Measurements from ENCODE around the gene ZNF320.
"Not testable (repeated sequence)": the region's sequence is repeated elsewhere in the genome, so short reads cannot be mapped to it uniquely, and the experiment has no call there.

The ZNF320 gene

GRCh38 chr19:52897138-52897935 lies at the start of gene ZNF320:
Gene ZNF320 (minus strand): TSS chr19:52897635. CDS start chr19:52890255, 7,380 bp downstream.
- DNase-seq (ENCODE audit: low read depth, low spot score) = peak; percentile 96

- DNase-seq (ENCODE audit: low read depth, low spot score) = peak; percentile 17
Measured at GRCh38 chr19:52946322-52947310, 49.2 kb upstream of the ZNF320 start.

- no peak for DNase-seq (ENCODE audit: low read depth, low spot score)
Measured at GRCh38 chr19:52945652-52946321, 48.4 kb upstream of the ZNF320 start.

- not testable (repeated sequence) for DNase-seq (ENCODE audit: low read depth, low spot score)
Measured at GRCh38 chr19:52944703-52945493, 47.5 kb upstream of the ZNF320 start.

- DNase-seq (ENCODE audit: low read depth, low spot score) = no peak
Measured at GRCh38 chr19:52943884-52944643, 46.6 kb upstream of the ZNF320 start.

- no peak for DNase-seq (ENCODE audit: low read depth, low spot score)
Measured at GRCh38 chr19:52943134-52943883, 45.9 kb upstream of the ZNF320 start.

- DNase-seq (ENCODE audit: low read depth, low spot score) = peak; percentile 92
Measured at GRCh38 chr19:52942386-52943133, 45.1 kb upstream of the ZNF320 start.

GRCh38 chr19:52941941-52942385 lies 44.5 kb upstream of the ZNF320 start:
- peak; percentile 48 for DNase-seq (ENCODE audit: low read depth, low spot score)

- DNase-seq (ENCODE audit: low read depth, low spot score) = not testable (repeated sequence)
Measured at GRCh38 chr19:52941523-52941922, 44.1 kb upstream of the ZNF320 start.

- DNase-seq (ENCODE audit: low read depth, low spot score) = not testable (repeated sequence)
Measured at GRCh38 chr19:52940905-52941304, 43.5 kb upstream of the ZNF320 start.

GRCh38 chr19:52938761-52939160 lies 41.3 kb upstream of the ZNF320 start:
- no peak for DNase-seq (ENCODE audit: low read depth, low spot score)

GRCh38 chr19:52936954-52937325 lies 39.5 kb upstream of the ZNF320 start:
- DNase-seq (ENCODE audit: low read depth, low spot score) = no peak

- DNase-seq (ENCODE audit: low read depth, low spot score) = no peak
Measured at GRCh38 chr19:52936151-52936953, 38.9 kb upstream of the ZNF320 start.

GRCh38 chr19:52935434-52935833 lies 38.0 kb upstream of the ZNF320 start:
- peak; percentile 90 for DNase-seq (ENCODE audit: low read depth, low spot score)

GRCh38 chr19:52924641-52925040 lies 27.2 kb upstream of the ZNF320 start:
- DNase-seq (ENCODE audit: low read depth, low spot score) = not testable (repeated sequence)

- no peak for DNase-seq (ENCODE audit: low read depth, low spot score)
Measured at GRCh38 chr19:52923778-52924593, 26.6 kb upstream of the ZNF320 start.
